ENCODE results near the gene KLHL15.

DNA sequence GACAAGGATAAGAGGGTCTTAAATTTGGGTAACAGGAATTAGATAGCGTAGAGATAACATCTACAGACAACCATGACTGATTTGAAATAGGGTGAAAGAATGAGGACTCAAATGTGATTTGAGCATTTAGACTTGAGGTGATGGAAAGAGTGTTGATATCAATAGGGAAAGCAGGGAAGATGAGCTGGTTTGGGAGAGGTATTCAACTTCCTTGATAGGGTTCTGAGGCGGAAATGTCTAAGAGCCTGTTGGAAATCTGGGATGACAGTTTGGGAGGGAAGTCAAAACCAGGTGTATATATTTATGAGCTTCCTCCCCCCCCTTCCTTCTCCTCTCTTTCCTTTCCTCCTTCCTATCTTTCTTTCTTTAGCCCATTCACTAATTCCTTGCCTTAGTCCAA is 36.5 kb downstream of the KLHL15 start:
- TF ChIP-seq, protein P1, sequence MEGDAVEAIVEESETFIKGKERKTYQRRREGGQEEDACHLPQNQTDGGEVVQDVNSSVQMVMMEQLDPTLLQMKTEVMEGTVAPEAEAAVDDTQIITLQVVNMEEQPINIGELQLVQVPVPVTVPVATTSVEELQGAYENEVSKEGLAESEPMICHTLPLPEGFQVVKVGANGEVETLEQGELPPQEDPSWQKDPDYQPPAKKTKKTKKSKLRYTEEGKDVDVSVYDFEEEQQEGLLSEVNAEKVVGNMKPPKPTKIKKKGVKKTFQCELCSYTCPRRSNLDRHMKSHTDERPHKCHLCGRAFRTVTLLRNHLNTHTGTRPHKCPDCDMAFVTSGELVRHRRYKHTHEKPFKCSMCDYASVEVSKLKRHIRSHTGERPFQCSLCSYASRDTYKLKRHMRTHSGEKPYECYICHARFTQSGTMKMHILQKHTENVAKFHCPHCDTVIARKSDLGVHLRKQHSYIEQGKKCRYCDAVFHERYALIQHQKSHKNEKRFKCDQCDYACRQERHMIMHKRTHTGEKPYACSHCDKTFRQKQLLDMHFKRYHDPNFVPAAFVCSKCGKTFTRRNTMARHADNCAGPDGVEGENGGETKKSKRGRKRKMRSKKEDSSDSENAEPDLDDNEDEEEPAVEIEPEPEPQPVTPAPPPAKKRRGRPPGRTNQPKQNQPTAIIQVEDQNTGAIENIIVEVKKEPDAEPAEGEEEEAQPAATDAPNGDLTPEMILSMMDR (IDR thresholded peaks at IDR 0.05), result no peak
- TF ChIP-seq EP300 (IDR thresholded peaks at IDR 0.05), result no peak

Data from esophagus muscularis mucosa (tissue), 3 donors.